ENCODE results near the gene LRFN4.

The LRFN4 gene

GRCh38 chr11:66892911-66893310 is 36.0 kb downstream of the LRFN4 start:
- TF ChIP-seq CTCF (IDR thresholded peaks at IDR 0.05; ENCODE audit: low read depth, low read length) = no peak
- no peak overlapping the region for H3K4me3 ChIP-seq (ENCODE audit: low read depth, low read length)

DNA sequence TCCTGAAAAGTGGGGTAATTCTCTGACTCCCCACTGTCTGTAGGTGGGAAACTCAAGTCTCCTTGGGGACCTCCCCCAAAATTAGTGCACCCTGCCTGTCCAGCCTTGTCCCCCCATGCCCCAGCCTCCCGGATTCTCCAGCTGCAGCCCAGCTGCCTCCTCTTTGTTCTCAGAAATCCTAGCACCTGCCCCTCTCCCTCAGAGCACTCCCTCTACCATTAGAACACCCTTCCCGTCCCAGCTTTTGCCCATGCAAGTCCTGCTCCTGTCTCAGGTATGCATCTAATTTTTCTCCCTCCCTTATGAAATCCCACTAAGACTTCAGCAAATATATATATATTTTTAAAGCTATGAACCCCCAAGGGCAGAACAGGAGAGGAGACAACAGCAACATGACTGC is 37.3 kb downstream of the LRFN4 start:
- H3K4me3 ChIP-seq (ENCODE audit: low read depth, low read length) = no peak overlapping the region
- TF ChIP-seq CTCF (IDR thresholded peaks at IDR 0.05; ENCODE audit: low read depth, low read length) = no peak

DNA sequence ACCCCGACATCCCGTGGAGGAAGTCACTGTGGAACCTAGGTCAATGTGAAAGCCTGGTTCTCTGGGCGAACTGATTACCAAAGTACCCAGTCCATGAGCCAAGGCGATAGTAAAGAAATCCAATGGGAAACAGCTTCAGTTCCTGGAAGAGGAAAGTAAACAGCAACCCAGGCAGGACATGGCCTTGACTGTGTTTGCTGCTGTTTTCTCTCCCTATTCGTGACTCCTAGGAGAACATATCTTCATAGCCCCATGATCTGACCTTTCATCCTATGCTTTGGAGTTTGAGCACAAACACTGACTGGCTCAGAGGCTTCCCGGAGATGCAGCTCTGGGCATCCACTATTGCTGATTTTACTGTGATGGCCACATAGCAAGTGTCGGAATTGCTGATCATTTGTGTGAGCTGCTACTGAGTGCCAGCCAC is 45.1 kb downstream of the LRFN4 start:
- no peak overlapping the region for H3K4me3 ChIP-seq (ENCODE audit: low read depth, low read length)
- TF ChIP-seq CTCF (IDR thresholded peaks at IDR 0.05; ENCODE audit: low read depth, low read length) = no peak

DNA sequence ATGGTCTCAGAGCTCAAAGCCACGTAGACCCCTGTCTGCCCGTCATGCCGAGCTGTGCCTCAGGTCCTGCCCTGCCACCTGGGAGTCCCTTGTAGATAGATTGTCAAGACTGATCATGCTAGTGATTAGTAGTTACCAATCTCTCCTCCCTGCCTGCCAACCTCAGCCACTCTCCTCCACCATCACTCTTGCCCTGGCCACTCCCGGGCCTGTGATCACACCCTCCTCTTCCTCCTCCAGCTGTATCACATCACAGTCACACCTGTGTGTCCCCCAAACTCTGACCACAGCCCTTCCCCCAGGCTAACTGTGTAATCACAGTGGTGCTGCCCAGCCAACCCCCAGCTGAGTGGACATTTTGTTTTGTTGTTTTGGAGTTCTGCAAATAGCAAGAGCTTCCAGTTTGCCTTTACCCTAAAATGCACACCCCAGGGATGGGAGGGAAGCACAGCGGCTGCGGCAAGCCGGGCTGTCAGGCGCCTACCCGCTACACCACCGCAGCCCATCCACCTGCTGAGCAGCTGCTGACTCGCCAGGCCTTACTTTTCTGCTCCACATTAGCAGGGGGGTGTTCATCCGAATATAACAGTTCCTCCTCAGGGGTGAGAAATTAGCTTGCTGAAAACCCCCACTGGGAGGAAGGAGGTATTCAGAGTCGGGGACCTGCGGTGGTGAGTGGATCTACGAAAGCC is 45.8 kb downstream of the LRFN4 start:
- no peak for TF ChIP-seq CTCF (IDR thresholded peaks at IDR 0.05; ENCODE audit: low read depth, low read length)
- H3K4me3 ChIP-seq (ENCODE audit: low read depth, low read length) = no peak overlapping the region

DNA sequence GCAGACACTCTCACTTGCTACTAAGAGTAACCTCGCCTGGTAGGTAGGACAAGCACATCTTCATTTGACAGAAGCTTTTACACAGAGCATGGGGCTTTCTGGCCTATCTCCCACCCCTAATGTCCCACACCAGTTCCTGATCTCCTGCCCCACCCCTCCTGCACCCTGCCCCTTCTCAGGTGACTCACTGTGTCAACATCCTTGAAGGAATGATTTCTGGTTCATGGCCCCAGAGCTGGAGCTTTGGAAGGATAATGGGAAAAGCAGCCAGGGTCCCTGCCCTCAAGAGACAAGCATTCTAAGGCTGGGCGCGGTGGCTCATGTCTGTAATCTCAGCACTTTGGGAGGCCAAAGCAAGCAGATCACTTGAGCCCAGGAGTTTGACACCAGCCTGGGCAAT is 47.2 kb downstream of the LRFN4 start:
- TF ChIP-seq CTCF (IDR thresholded peaks at IDR 0.05; ENCODE audit: low read depth, low read length) = no peak

DNA sequence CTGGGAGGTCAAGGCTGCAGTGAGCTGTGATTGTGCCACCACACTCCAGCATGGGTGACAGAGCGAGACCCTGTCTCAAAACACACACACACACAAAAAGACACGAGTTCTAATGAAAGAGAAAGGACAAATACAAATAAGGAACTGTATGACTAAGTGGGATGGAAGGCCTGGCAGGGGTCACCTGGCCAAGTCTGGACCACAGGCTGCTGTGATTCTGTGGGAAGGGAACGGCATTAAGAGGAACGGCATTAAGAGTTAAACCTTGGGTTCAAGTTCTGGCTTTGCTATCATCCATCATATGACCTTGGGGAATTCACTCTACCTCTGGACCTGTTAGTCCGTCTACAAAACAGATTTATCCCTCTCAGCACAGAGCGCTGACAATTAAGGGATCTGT is 47.7 kb downstream of the LRFN4 start:
- TF ChIP-seq CTCF (IDR thresholded peaks at IDR 0.05; ENCODE audit: low read depth, low read length) = no peak
- no peak overlapping the region for H3K4me3 ChIP-seq (ENCODE audit: low read depth, low read length)

More for the DNA sequence above, 47.2 kb downstream of the LRFN4 start:
- H3K4me3 ChIP-seq (ENCODE audit: low read depth, low read length) = no peak overlapping the region

DNA sequence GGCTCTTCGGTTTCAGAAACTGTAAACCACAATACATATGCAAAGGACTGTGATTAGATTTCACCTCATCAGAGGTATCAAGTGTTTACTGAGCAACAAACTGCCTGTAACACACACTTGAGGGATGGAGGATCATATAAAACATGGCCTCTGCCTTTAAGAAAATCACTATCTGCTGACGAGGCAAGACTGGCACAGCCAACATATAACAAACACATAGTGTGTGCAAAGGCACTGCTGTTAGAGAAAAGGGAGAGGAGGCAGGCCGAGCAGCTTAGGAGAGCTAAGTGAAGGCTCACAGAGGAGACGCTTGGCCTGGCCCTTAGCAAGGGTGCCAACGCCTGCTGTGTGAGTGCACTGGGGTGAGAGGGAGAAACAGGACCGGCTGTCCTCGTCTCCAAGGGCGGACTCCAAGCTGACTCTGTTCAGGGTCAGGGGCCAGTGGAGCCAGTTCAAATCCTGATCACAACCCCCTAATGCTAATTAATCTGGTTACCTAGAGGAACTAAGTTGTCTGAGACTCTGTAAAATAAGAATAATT is 48.2 kb downstream of the LRFN4 start:
- H3K4me3 ChIP-seq (ENCODE audit: low read depth, low read length) = no peak overlapping the region
- TF ChIP-seq CTCF (IDR thresholded peaks at IDR 0.05; ENCODE audit: low read depth, low read length) = no peak

Measured in WI38 (cell line).